SHP77 treated with DMSO at 0.1 percent for 48 hours (cell line): ENCODE results near the gene ANO8.

Experiments
- DNase-seq: peaks from one replicate; lab custom pipeline; 2025; lab: John Stamatoyannopoulos, UW

ANO8 gene

GRCh38 chr19:17327654-17328516 lies 6.8 kb downstream of the ANO8 start:
- no peak for DNase-seq

- DNase-seq = no peak
Measured at GRCh38 chr19:17327068-17327653, 7.5 kb downstream of the ANO8 start.

- no peak for DNase-seq
Measured at GRCh38 chr19:17326595-17326966, 8.1 kb downstream of the ANO8 start.

GRCh38 chr19:17325881-17326594 lies 8.6 kb downstream of the ANO8 start:
- DNase-seq = no peak

GRCh38 chr19:17325133-17325532 lies 9.5 kb downstream of the ANO8 start:
- DNase-seq = no peak

GRCh38 chr19:17324357-17325114 lies 10.1 kb downstream of the ANO8 start:
- no peak for DNase-seq

- no peak for DNase-seq
Measured at GRCh38 chr19:17323964-17324332, 10.7 kb downstream of the ANO8 start.

- DNase-seq = no peak
Measured at GRCh38 chr19:17323300-17323963, 11.2 kb downstream of the ANO8 start.

- DNase-seq = no peak
Measured at GRCh38 chr19:17322854-17323253, 11.8 kb downstream of the ANO8 start.

- no peak for DNase-seq
Measured at GRCh38 chr19:17321655-17322489, 12.8 kb downstream of the ANO8 start.

GRCh38 chr19:17320435-17320834 lies 14.2 kb downstream of the ANO8 start:
- no peak for DNase-seq

- DNase-seq = no peak
Measured at GRCh38 chr19:17319473-17320238, 15.0 kb downstream of the ANO8 start.

- no peak for DNase-seq
Measured at GRCh38 chr19:17318966-17319365, 15.7 kb downstream of the ANO8 start.

- no peak for DNase-seq
Measured at GRCh38 chr19:17314007-17314593, 20.6 kb downstream of the ANO8 start.

- no peak for DNase-seq
Measured at GRCh38 chr19:17312189-17313113, 22.2 kb downstream of the ANO8 start.

GRCh38 chr19:17311455-17312188 lies 23.0 kb downstream of the ANO8 start:
- no peak for DNase-seq

GRCh38 chr19:17309965-17310461 lies 24.6 kb downstream of the ANO8 start:
- DNase-seq = no peak
